ENCODE results near the gene EEF1A1.

EEF1A1 gene

DNA sequence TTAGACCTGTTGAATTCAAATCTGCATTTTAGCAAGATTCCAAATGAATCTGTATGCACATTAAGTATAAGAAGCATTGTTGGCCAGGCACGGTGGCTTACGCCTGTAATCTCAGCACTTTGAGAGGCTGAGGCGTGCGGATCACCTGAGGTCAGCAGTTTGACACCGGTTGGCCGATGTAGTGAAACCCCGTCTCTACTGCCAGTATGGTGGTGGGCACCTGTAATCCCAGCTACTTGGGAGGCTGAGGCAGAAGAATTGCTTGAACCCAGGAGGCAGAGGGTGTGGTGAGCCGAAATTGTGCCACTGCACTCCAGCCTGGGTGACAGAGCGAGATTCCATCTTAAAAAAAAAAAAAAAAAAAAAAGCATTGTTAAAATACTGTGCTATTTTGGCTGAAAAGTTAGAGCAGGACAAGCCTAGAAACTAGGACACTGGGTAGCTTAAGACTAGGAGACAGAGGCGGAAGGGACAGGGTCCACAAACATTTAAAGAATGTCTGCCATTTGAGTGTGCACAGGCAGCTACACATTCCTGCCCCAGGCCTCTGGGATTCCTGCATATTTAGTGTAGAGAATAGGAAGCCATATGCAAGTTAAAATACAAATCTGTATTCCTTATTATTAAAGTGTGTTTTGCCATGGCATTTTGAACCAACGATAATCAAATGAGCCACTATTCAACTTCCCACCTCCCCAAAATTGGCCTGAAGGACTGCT is 45.1 kb upstream of the EEF1A1 start:
- H3K9me2 ChIP-seq (replicated peaks; ENCODE audit: insufficient read depth, low read length): no peaks in the 10 kb centered on the region
- H3K27ac ChIP-seq (ENCODE audit: low read depth, low read length): no peak overlapping the region
- H2AFZ ChIP-seq (ENCODE audit: low read depth, low read length, severe bottlenecking): no peak overlapping the region
- no peaks in the 10 kb centered on the region for H3K9me3 ChIP-seq (ENCODE audit: insufficient read depth, low read length)
- no peaks in the 10 kb centered on the region for H3K36me3 ChIP-seq (ENCODE audit: low read length)
- H3K9ac ChIP-seq (ENCODE audit: low read length): no peak overlapping the region
- no peaks in the 10 kb centered on the region for H3F3A ChIP-seq (ENCODE audit: insufficient read depth)
- H3K79me2 ChIP-seq (ENCODE audit: insufficient read depth, low read length): no peaks in the 10 kb centered on the region
- H3K4me3 ChIP-seq (ENCODE audit: insufficient read depth, low read length, poor library complexity, severe bottlenecking): no peak overlapping the region
- H3K27me3 ChIP-seq (ENCODE audit: low read length): no peaks in the 10 kb centered on the region
- TF ChIP-seq CTCF (IDR thresholded peaks at IDR 0.05; ENCODE audit: insufficient read depth, low read length, poor library complexity, severe bottlenecking) (no peak), EZH2phosphoT487 (conservative IDR thresholded peaks at IDR 0.05; ENCODE audit: low read length) (no peak)
- H4K20me1 ChIP-seq (ENCODE audit: low read depth, low read length): no peaks in the 10 kb centered on the region
- no peak overlapping the region for H3K4me2 ChIP-seq (ENCODE audit: low read depth, low read length, poor library complexity, severe bottlenecking)

DNA sequence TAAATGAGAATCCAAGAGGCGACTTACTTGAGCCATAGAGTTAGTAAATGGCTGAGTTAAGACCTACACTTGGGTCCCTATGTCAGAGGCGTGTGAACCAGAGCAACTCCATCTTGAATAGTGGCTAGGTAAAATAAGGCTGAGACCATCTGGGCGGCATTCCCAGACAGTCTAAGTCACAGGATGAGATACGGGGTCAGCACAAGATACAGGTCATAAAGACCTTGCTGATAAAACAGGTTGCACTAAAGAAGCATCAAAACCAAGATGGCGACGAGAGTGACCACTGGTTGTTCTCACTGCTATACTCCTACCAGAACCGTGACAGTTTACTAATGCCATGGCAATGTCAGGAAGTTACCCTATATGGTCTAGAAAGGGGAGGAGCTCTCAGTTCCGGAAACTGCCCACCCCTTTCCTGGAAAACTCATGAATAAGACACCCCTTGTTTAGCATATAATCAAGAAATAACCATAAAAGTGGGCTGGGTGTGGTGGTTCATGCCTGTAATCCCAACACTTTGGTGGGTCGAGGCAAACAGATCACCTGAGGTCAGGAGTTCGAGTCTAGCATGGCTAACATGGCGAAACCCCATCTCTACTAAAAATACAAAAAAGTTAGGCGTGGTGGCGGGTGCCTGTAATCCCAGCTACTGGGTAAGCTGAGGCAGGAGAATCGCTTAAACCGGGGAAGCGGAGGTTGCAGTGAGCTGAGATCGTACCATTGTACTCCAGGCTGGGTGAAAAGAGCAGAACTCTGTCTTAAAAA is 43.9 kb upstream of the EEF1A1 start:
- Histone ChIP-seq H3K36me3 (ENCODE audit: low read length) (no peaks in the 10 kb centered on the region), H3K9me3 (ENCODE audit: insufficient read depth, low read length) (no peaks in the 10 kb centered on the region), H4K20me1 (ENCODE audit: low read depth, low read length) (no peaks in the 10 kb centered on the region), H3K4me2 (ENCODE audit: low read depth, low read length, poor library complexity, severe bottlenecking) (no peak overlapping the region), H3K79me2 (ENCODE audit: insufficient read depth, low read length) (no peaks in the 10 kb centered on the region), H3F3A (ENCODE audit: insufficient read depth) (no peaks in the 10 kb centered on the region), H3K27me3 (ENCODE audit: low read length) (no peaks in the 10 kb centered on the region), H3K9me2 (replicated peaks; ENCODE audit: insufficient read depth, low read length) (no peaks in the 10 kb centered on the region), H3K4me3 (ENCODE audit: insufficient read depth, low read length, poor library complexity, severe bottlenecking) (no peak overlapping the region), H2AFZ (ENCODE audit: low read depth, low read length, severe bottlenecking) (no peak overlapping the region), H3K27ac (ENCODE audit: low read depth, low read length) (no peak overlapping the region), H3K9ac (ENCODE audit: low read length) (no peak overlapping the region)
- TF ChIP-seq CTCF (IDR thresholded peaks at IDR 0.05; ENCODE audit: insufficient read depth, low read length, poor library complexity, severe bottlenecking) (no peak), EZH2phosphoT487 (conservative IDR thresholded peaks at IDR 0.05; ENCODE audit: low read length) (no peak)

DNA sequence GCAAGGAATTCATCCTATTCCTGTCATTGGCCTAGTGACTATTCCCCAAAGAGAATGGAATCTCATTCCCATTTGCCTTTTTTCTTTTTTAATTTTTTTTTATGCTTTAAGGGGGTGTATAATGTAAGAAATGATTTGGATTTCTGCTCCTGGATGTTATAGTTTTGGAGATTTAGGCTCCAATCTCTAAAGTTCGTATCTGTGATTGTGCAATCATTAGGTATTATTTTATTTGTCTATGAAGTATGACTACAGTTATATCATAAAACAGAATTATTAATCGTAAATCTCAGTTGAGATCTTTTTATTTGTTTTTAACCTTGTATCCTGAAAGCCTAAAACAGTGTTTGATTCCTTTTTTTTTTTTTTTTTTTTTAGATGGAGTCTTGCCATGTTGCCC is 41.7 kb upstream of the EEF1A1 start:
- Histone ChIP-seq H3K4me3 (ENCODE audit: insufficient read depth, low read length, poor library complexity, severe bottlenecking) (no peak overlapping the region), H2AFZ (ENCODE audit: low read depth, low read length, severe bottlenecking) (no peak overlapping the region), H3K9ac (ENCODE audit: low read length) (no peak overlapping the region), H3K79me2 (ENCODE audit: insufficient read depth, low read length) (no peaks in the 10 kb centered on the region), H3K9me3 (ENCODE audit: insufficient read depth, low read length) (no peaks in the 10 kb centered on the region), H3F3A (ENCODE audit: insufficient read depth) (no peaks in the 10 kb centered on the region), H3K36me3 (ENCODE audit: low read length) (no peaks in the 10 kb centered on the region), H3K27me3 (ENCODE audit: low read length) (no peaks in the 10 kb centered on the region), H4K20me1 (ENCODE audit: low read depth, low read length) (no peaks in the 10 kb centered on the region), H3K9me2 (replicated peaks; ENCODE audit: insufficient read depth, low read length) (no peaks in the 10 kb centered on the region), H3K27ac (ENCODE audit: low read depth, low read length) (no peak overlapping the region), H3K4me2 (ENCODE audit: low read depth, low read length, poor library complexity, severe bottlenecking) (no peak overlapping the region)
- TF ChIP-seq EZH2phosphoT487 (conservative IDR thresholded peaks at IDR 0.05; ENCODE audit: low read length) (no peak), CTCF (IDR thresholded peaks at IDR 0.05; ENCODE audit: insufficient read depth, low read length, poor library complexity, severe bottlenecking) (no peak)
